ENCODE results near the gene CAV3. TPM values are rescaled to one million over a fixed set of nuclear protein-coding genes. Genes with fewer than 3 reads are reported as not detected.

Gene CAV3
- total and polyA plus RNA-seq, 2 donors (not counting 3 experiments of a cell fraction or from before 2014, with no cell fraction given) = not detected

DNA sequence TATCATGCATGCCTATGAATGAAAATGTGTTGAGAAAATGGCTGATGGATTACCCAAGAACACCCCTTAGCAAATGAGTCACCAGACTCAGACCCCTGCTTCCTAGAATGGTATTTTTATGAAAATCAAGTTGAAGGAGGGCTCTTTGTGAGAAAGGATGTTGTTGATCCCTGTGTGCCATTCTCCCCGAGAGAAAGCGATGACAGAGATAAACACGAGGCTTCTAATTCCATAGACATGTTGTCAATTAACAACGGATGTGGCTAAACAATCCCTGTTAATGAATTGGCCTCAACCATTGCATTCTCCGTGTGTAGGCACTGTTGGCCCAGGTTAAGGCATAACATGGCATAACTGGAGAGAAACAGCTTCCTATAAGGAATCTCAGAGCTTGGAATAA is 41.6 kb downstream of the CAV3 start:
- FAIRE-seq (no peak), DNase-seq (ENCODE audit: low read depth, low spot score) (no peak)
- dilution Hi-C loops (cut with MboI; ENCODE audit: extremely low pct_ligation_motif_present, low sequenced_read_pairs) (no loop called here), intact Hi-C loops (cut with micrococcal nuclease) (no loop called here)
- peaks cover 0 to 3% of the 10 kb centered on the region in 2 experiments for H3K27me3 ChIP-seq (ENCODE audit: control insufficient read depth in 2 of 2, insufficient read depth in 2 of 2, low read length in 2 of 2)
- no peak overlapping the region for H3K27ac ChIP-seq (ENCODE audit: insufficient read depth, low read depth, low read length)
- no peaks in the 10 kb centered on the region for H3K36me3 ChIP-seq (ENCODE audit: control insufficient read depth in 2 of 2, extremely low read depth in 1 of 2, insufficient read depth in 2 of 2, low read length in 2 of 2)
- no peaks in the 10 kb centered on the region for H3K79me2 ChIP-seq (ENCODE audit: control insufficient read depth, insufficient read depth, low read length)
- BruUV-seq (replicated peaks) = no TSS peak
- no peaks in the 10 kb centered on the region for H3K9me3 ChIP-seq (replicated peaks; ENCODE audit: control insufficient read depth, insufficient read depth, low read length)
- H4K20me1 ChIP-seq (replicated peaks; ENCODE audit: control insufficient read depth, extremely low read depth, insufficient read depth, low read length) = no peaks in the 10 kb centered on the region
- H3K9me1 ChIP-seq (replicated peaks; ENCODE audit: control insufficient read depth, extremely low read depth, insufficient read depth, low read length) = no peaks in the 10 kb centered on the region
- no peaks in the 10 kb centered on the region for H3K4me1 ChIP-seq (ENCODE audit: control insufficient read depth, extremely low read depth, insufficient read depth, low read length)
- no peak overlapping the region for H2AFZ ChIP-seq (ENCODE audit: low read depth, low read length)
- H3K9ac ChIP-seq (replicated peaks; ENCODE audit: extremely low read depth, insufficient read depth, low read length) = no peak overlapping the region
- ChIA-PET POLR2A (no interaction called here), CTCF (no interaction called here)
- no peak overlapping the region for H3K4me2 ChIP-seq (ENCODE audit: insufficient read depth, low read length)
- no peak overlapping the region for H3K4me3 ChIP-seq (replicated peaks in 1 of 3; ENCODE audit: insufficient read depth in 1 of 3, low read depth in 1 of 3, low read length in 3 of 3)
- TF ChIP-seq GATA2 (IDR thresholded peaks at IDR 0.05; ENCODE audit: insufficient read depth, insufficient read length, low read depth, low read length) (no peak), EZH2 (IDR thresholded peaks at IDR 0.05; ENCODE audit: borderline replicate concordance, low read depth, low read length, severe bottlenecking) (no peak), POLR2AphosphoS5 (IDR thresholded peaks at IDR 0.05; ENCODE audit: insufficient read depth, low read depth, low read length) (no peak), JUN (IDR thresholded peaks at IDR 0.05; ENCODE audit: borderline replicate concordance, insufficient read depth, insufficient read length, low read depth) (no peak), FOS (IDR thresholded peaks at IDR 0.05; ENCODE audit: borderline replicate concordance, insufficient read depth, low read length) (no peak), MYC (IDR thresholded peaks at IDR 0.05; ENCODE audit: low read depth, low read length) (no peak), POLR2A (IDR thresholded peaks at IDR 0.05; ENCODE audit: low read depth, low read length) (no peak)
- TF ChIP-seq, protein P1, sequence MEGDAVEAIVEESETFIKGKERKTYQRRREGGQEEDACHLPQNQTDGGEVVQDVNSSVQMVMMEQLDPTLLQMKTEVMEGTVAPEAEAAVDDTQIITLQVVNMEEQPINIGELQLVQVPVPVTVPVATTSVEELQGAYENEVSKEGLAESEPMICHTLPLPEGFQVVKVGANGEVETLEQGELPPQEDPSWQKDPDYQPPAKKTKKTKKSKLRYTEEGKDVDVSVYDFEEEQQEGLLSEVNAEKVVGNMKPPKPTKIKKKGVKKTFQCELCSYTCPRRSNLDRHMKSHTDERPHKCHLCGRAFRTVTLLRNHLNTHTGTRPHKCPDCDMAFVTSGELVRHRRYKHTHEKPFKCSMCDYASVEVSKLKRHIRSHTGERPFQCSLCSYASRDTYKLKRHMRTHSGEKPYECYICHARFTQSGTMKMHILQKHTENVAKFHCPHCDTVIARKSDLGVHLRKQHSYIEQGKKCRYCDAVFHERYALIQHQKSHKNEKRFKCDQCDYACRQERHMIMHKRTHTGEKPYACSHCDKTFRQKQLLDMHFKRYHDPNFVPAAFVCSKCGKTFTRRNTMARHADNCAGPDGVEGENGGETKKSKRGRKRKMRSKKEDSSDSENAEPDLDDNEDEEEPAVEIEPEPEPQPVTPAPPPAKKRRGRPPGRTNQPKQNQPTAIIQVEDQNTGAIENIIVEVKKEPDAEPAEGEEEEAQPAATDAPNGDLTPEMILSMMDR (IDR thresholded peaks at IDR 0.05; ENCODE audit: extremely low read depth in 1 of 2, insufficient read depth in 1 of 2, low read depth in 1 of 2, low read length in 2 of 2) = no peak
- TF ChIP-seq, protein P2, sequence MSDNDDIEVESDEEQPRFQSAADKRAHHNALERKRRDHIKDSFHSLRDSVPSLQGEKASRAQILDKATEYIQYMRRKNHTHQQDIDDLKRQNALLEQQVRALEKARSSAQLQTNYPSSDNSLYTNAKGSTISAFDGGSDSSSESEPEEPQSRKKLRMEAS (IDR thresholded peaks at IDR 0.05; ENCODE audit: insufficient read depth, insufficient read length) = no peak
